Subcutaneous adipose tissue (tissue), 4 donors: Measurements from ENCODE around the gene PCTP. TPM values are rescaled to one million over a fixed set of nuclear protein-coding genes. Genes with fewer than 3 reads are reported as not detected.

Source experiments
- CTCF ChIP-seq: fragments of 450-650 bp; IDR thresholded peaks from one replicate; pipeline ENCODE4 v1.5.1; 2016; ENCODE audit warnings: low read depth, mild to moderate bottlenecking, control low read depth, antibody characterized with exemption, moderate library complexity
- total RNA-seq, 4 donors: library from RNA; depleted of rRNA; stranded (reverse); fragments of >200 nt; gene quantifications; one replicate each; pipeline ENCODE4 v1.1.0, GENCODE V29; 2016

PCTP gene
- total RNA-seq, 4 donors from 2014 or later: 24.9 to 32.3 (median 26.5) TPM

GRCh38 chr17:55816532-55817396 is 65.9 kb downstream of the PCTP start:
- no peak for TF ChIP-seq CTCF

- TF ChIP-seq CTCF: no peak
Observed at GRCh38 chr17:55817397-55817709, 66.5 kb downstream of the PCTP start.

GRCh38 chr17:55818026-55818425 is 67.2 kb downstream of the PCTP start:
- TF ChIP-seq CTCF: no peak

GRCh38 chr17:55818451-55819375 is 67.9 kb downstream of the PCTP start:
- TF ChIP-seq CTCF: no peak

GRCh38 chr17:55820675-55821074 is 69.8 kb downstream of the PCTP start:
- TF ChIP-seq CTCF: no peak

GRCh38 chr17:55822028-55822427 is 71.2 kb downstream of the PCTP start:
- no peak for TF ChIP-seq CTCF

GRCh38 chr17:55825213-55825612 is 74.4 kb downstream of the PCTP start:
- TF ChIP-seq CTCF: no peak
